Fibroblast of skin of scalp (primary cell): ENCODE measurements around the gene EXOC4.
"Not testable (repeated sequence)": the region's sequence is repeated elsewhere in the genome, so short reads cannot be mapped to it uniquely, and the experiment has no call there.

ENCODE experiments used
- DNase-seq: peaks from one replicate; pipeline ENCODE4 v3.0.0-alpha.2; 2013

EXOC4 gene

DNA sequence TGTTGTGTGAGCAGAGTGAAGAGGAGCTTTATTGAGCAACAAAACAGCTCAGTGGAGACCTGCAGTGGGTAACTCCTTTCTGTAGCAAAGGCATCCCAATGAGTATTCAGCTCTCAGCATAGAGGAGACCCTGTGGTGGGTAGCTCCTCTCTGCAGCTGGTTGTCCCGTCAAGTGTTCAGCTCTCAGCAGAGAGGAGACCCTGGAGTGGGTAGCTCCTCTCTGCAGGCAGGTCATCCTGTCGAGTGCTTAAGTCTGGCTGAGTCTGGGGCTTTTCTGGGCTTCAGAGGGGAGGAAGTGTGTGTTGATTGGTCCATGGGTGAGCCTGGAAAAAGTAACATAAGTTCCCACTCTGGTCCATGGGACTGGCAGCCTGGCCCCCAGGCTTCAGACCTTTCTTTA is 702.3 kb downstream of the EXOC4 start:
- DNase-seq = no peak

DNA sequence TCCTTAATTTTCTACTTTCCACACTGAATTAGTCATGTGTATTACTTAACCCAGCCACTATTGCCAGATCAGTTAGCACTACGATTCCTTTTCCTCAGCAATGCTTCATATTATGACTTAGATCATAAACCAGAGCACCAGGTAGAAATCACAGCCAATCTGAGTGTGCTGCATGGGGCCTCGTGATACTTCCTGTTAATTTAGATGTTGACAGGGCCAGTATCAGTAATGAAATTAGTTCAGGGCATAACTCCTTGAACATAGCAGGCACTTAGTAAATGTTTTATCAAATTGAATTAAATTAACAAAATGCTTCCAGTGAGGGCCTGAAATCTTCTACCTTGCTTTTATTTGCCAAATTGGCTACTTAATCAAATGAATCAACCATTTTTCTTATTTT is 705.0 kb downstream of the EXOC4 start:
- DNase-seq = no peak

DNA sequence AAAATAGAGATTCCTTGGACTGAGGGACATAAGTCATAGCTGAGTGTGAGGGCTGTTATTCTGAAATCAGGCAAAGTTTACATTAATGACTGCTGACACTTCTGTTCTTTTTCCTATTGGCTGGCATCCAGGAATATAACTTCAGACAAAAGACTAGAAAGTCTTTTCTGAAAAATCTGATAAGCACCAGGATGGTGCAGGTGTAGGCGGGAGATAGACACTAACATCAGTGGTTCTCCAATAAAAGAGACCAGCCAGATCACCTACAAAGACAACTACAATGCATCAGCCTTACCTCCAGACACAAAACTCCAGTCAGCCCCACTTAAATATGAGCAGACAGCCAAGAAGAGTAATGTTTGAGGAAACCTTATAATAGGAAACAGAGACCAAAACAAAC is 705.9 kb downstream of the EXOC4 start:
- no peak for DNase-seq

DNA sequence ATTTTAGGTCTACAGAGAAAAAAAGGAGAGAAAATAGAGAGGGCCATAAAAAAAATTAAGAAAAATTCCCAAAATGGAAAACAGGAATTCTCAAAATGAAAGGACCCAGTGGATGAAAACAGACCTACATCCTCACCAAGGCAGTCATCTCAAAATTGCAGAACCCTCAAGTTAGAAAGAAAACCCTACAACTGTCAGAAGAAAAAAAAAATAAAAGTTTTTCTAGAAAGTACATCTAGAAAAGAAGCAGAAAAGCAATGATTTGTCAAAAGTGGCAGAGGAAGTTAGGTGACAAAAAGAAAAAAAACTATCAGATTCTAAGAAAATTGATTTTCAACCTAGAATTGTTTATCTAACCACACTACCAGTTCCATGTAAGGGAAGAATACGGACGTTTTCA is 706.6 kb downstream of the EXOC4 start:
- no peak for DNase-seq

DNA sequence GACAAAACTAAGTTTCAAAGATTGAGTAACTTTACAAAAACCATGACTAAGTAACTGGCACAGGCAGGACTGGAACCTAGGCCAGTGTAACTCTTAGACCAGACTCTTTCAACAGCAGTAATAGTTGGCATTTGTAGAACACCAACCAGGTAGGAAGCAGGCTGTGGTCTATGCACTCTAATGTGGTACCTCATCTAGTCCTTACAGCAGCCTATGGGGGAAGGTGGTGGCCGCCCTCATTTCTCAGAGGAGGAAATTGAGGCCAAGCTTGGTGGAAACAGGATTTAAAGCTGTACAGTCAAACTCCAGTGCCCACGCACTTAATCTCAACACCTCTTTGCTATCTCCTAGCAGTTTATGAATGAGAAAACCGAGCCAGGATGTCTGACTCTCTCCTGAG is 708.8 kb downstream of the EXOC4 start:
- no peak for DNase-seq

DNA sequence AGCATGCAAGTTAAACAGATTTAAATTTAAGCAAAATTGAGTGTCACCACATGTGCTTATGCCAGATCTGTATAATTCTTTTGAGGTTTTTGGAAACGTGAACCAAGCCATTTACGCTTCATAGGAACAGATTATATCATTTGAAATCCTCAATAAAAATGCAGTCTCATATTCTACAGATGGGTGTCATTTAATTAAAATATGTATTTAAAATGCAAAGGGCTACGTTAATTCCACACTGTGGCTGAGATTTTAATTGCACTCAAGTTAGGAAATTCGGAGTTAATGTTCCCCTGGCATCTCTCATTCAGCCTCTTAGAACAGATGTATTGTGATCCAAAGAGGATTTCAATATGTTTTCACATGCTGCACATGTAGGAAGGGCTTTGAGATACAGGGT is 709.8 kb downstream of the EXOC4 start:
- DNase-seq = no peak

DNA sequence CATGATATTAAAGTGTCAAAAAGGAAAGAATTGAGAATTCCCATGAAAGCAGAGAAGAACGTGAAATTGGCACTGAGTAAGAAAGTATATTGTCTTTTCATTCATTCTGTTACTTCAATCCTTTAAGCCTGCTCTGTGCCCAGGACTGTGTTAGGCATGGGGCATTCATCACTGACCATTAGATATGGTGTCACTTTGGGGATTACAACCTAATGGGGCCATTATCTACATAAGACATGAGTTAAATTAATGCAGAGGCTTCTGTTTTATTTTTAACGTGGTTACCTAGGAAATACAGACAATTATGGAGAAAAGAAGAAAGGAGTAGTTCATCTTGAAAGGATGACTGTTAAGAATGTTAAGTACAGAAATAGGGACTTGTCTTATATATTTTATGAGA is 710.8 kb downstream of the EXOC4 start:
- no peak for DNase-seq

DNA sequence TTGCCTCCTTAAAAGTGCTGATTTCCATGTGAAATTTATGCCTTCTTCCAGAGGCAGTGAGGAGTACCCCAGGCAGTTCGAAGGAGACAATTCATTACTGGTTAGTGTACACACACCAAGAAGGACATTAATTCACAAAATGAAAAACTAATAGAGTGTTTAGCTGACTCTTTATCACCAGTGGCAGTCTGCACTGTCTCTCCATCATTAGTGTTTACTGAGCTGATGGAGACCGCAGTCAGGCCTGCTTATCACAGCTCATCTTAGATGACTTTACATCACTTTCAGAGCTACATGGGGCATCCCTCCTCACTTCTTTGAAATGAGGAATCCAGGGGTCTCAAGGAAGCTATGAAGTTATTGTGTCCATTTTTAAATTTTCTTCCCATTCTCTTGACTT is 718.7 kb downstream of the EXOC4 start:
- DNase-seq = no peak

DNA sequence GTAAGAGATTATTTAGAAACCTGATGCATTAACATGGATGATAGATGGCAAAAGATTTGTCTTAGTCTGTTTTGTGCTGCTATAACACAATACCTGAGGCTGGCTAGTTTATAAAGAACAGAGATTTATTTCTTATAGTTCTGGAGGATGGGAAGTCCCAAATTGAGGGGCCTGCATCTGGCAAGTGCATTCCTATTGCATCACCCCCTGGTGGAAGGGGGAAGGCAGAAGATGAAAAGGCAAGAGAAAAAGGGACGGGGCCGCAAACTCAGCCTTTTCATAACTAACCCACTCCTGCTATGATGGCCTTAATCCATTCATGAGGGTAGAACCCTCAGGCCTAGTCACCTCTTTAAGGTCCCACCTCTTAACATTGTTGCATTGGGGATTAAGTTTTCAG is 720.8 kb downstream of the EXOC4 start:
- no peak for DNase-seq

DNA sequence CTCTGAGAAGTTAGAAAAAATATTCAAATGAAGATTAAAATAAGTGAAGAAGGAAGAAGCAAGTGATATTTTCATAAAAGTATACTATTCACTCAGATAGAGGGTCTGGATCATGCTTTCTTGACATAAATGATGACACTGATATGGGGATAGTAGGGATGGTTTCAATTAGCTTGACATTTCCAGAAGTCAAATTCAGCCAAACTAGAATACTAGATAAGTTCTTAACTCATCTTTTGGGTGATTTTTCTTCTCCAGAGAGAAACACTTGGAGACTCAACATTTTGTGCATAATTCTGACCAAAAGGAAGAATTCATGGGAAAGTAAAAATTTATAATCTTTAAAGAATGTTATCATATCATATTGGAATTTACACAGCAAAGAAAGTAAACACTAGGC is 722.3 kb downstream of the EXOC4 start:
- peak; percentile 60 for DNase-seq

DNA sequence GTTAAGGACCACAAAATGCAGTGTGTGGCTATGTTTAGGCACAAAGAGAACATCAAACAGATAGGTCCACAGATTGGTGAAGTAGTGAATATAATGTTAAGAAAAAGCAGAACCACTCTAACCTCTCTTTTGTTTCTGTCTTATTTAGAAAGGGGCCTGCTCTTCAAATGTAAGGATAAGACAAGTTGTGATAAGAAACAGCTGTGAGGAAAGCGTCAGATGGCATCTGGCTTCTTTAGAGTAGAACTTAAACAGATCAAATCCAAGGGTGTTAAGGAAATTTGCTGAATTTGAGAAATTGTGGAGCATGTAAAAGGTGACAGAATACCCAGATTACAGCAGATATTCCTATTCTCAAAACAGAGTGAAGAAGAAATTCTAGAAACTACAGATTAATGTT is 723.3 kb downstream of the EXOC4 start:
- DNase-seq = no peak

DNA sequence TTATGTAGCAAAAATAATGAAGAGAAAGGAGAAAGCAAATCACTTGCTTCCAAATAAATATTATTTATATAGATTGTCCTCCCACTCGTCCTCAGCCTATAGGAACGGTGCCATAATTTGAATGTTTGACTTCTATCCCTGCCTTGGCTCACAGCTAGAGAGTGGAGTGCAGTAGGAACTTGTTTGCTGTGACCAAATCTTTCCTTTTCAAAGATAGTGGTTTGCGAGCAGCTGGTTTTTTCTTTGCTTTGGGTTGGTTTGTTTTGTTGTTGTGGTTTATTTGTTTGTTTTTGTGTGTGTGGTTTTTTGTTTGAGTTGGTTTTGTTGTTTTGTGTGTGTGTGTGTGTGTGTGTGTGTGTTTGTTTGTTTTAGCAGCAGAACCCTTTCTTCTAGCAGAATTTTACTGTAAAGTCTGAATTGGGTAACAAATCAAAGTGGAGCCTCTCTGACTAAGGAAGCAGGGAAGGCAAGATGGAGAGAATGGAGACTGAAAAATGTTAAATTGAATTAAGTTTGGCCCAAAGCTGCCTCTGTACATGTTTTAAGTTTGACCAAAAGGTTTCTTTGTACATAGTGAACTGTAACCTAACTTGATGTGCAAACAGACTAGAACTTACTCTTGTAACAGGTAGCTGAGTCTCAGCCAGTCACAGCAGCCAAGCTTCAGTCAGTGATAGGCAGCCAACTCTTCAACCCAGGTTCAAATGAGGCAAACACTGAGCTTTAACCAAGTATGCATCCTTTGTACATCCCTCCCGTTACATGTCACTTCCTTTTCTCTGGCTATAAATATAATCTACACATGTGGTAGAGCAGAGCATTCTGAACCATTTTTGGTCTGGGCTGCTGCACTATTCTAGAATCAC is 724.8 kb downstream of the EXOC4 start:
- DNase-seq = no peak

DNA sequence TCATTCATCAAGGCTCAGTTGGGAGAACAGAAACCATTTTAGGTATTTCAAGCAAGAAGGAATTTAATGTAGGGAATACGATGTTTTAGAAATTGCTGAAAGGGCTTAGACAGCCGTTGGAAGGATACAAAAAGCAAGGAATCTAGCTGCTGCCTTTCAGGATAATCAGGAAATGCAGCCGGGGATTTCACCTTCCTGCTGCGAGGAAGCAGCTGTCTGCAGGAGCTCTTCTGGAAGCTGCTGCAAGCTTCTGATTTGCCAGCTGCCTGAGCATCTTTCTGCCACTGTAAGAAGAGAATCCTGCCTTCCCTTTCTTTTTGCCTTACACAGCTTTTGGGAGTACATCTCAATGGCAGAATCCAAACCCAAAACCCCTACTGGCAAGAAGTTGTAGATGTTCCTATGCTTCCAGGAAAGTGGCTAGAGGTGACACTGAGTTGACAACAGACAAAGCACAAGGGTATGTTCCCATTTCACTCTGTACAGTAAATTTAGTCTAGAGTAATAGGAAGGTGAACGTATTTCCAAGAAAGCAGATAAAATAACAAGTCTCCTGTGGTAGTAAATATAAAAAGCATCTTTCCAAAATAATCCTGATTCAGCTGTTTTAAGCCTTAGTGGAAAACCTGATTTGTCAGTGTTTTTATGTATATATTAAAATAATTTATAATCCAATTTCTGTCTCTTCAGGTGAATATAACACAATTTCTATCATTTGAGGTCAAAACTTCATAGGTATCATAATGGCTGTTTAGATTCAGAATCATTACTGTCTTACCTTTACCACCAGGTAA is 725.8 kb downstream of the EXOC4 start:
- DNase-seq = no peak

DNA sequence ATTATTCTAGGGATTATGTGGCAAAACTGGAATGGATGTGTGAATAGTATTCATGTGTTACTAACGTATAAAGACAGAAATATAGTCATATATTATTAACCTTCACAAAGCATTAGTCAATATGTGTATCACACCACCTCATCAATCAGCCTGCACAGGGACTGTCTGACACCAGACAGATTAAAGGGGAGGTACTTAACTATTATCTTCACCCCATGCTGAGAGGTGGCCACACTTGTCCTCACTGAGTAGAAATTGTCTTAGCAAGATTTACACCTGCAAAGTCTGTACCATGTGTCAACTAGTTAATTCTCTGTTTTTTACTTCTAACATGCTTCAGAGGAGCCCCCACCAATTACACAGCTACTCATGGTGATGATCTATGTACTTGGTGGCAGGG is 727.9 kb downstream of the EXOC4 start:
- DNase-seq = no peak

DNA sequence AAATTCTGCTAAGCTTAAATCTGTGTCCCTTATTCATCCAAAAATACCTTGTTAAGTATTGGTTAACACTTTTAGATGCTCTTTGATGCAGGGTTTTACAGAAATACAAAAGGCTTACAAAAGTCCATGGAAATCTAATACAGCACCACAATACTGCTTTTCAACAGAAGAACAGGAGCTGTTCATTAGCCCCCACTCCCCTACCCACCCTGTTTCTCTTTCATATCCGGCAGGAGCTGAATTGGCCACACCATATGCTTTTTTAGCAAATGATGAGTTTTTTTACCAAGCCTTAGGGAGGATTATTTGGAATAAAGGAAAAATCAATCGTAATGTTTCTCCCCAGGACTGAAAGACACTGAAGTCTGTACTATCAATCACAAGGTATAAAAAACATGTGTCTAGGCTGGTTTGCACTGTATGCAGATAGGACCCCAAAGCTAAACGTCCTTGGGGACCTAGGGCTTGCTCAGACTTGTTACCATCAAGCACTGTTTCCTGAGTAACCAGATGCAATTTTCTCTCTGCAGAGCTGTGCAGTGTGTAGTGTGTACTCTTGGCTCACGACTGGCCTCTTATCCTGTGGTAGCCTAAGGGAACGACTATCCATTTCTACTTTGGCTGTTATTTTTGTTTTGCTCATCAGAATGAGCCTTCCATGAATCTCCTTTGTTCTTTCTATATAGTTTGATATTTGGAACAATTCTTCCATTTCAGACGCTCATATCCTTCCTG is 731.0 kb downstream of the EXOC4 start:
- DNase-seq = no peak

DNA sequence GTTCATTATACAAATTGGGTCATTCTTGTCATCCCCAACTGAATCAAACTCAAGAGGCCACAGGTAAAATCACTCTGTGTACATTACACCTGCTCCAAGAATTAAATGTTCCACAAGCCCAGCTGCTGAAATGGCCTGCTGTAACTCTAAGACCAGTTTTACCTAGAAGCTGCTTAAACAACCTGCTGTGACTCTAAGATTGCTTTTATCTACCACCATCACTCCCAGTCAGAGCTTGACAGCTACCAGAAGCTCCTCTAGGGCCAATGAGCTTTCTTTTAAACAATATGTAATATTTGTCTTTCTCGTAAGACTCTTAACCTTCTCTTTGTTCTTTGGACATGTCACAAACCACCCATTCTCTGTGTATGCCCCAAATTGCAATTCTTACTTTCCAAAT is 732.4 kb downstream of the EXOC4 start:
- no peak for DNase-seq

DNA sequence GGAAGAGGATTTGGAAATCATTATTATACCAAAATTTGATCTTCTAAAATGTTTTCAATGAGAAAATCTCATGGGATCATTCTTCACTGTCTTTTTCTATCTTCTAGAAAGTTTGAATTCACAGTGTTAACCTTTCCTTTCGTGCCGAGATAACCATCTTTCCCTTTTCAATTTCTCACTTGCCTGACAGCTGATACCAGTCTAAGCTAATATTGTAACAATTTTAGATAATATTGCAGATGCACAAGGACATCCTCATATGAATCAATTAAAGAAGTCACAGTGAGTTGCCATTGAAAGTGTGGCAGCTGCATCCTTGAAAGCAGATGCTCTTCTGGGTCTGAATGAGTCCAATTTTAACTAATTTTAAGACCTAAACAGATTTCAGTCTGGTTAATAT is 734.7 kb downstream of the EXOC4 start:
- DNase-seq = no peak

DNA sequence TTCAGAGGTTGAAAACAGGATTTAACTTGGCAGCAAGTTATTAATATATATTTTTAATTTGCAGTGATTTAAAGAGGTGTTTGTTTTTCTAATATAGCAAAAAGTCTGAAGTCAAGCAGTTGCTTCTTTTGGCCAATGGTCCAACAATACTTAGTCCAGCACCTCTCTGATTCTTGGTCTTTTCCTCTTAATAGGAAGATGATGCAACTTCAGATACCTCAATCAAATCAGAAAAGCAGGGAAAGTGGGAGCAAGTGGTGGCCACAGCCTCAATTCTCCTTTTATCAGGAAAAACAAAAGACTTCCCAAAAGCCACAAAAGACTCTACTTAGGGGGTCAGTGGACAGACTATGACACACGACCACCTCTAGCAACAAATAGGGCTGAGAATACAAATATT is 740.7 kb downstream of the EXOC4 start:
- no peak for DNase-seq

DNA sequence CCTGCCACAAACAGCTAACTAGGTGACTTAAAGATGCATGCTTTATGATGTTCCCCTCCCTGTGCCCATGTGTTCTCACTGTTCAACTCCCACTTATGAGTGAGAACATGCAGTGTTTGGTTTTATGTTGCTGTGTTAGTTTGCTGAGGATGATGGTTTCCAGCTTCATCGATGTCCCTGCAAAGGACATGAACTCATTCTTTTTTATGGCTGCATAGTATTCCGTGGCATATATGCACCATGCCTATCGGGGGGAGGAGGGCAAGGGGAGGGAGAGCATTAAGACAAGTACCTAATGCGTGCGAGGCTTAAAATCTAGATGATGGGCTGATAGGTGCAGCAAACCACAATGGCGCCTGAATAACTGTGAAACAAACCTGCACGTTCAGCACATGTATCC is 741.2 kb downstream of the EXOC4 start:
- DNase-seq = not testable (repeated sequence)

DNA sequence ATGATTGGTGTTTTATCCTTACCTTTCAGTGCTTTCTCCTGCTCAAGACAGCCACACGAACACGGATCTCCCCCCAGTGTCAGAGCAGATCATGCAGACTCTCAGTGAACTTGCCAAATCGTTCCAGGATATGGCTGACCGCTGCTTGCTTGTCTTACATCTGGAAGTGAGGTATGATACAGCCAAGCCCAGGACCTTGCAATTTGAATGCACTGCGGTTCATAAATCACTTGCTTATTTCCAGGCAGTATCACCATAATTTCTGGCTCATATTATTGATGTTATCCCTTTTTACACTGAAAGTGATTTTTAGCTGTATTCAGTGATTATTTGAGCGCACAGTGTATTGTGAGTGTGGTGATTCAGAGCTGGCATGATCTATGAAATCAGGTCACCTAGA is 744.6 kb downstream of the EXOC4 start:
- DNase-seq = no peak

DNA sequence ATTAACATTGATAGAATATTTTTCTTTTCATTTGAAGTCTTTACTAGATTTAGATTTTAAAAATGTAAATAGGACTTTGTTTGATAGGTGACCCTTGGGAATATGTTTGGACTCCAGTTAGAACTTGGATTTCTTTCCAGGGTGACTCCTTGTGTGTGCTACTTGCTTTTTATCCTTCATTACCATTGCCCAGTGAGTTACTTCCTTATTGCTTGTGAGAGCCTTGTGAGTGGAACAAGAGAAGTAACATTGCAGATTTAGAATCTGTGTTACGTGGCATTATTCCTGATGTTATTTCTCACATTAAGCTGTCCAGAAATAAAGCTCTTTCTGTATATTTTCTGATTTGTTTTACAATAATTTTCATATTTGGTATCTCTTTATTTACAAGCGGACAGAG is 746.3 kb downstream of the EXOC4 start:
- DNase-seq = no peak

DNA sequence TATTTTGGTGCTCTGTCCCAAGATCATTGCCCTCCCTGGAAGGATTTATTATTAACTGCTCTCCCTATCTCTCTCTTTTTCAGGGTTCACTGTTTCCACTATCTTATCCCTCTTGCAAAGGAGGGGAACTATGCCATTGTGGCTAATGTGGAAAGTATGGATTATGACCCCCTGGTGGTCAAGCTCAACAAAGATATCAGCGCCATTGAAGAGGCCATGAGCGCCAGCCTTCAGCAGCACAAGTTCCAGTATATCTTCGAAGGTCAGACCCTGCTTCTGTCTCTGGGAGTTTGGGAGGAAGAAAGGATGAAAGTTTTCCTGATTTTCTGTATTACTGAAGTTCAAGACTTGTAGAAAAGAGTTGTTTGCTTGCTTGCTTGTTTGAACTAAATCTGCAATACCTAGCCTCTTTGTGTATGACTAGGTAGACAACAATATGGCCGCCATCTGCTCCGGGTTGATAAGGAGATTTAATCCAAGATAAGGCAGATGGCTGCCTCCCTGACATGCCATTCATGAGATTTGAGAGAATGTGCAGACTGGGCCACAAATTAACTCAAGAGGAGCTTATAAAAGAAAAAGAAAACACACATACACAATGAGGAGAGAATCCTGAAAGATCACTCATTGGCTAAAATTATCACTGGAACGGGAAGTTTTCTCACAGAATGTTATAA is 752.1 kb downstream of the EXOC4 start:
- no peak for DNase-seq
